C4-2B (cell line): Measurements from ENCODE around the gene FLOT1.
A peak's percentile ranks its signal among the peaks of the same experiment; 100 is the strongest.

Source experiments
- H3K27ac ChIP-seq: fragments of 450-650 bp; 2 replicates; pipeline ENCODE4 v1.5.1; 2017
- CTCF ChIP-seq: fragments of 450-650 bp; conservative IDR thresholded peaks from 2 replicates; pipeline ENCODE4 v1.5.1; 2017; ENCODE audit warnings: mild to moderate bottlenecking
- ZFX ChIP-seq: fragments of 450-650 bp; IDR thresholded peaks from 2 replicates; pipeline ENCODE4 v1.6.1; 2017

FLOT1 gene

GRCh38 chr6:30678964-30679726 is 63.3 kb downstream of the FLOT1 start:
- TF ChIP-seq ZFX (no peak), CTCF (peak; percentile 98)
- no peak overlapping the region for H3K27ac ChIP-seq
